Glutamatergic neuron (in vitro differentiated cells): ENCODE data around the gene RFNG. TPM values are rescaled to one million over a fixed set of nuclear protein-coding genes. Genes with fewer than 3 reads are reported as not detected.
A peak's percentile ranks its signal among the peaks of the same experiment; 100 is the strongest.

Experiments used
- DNase-seq: peaks from one replicate; pipeline ENCODE4 v3.0.0; 2022
- H3K27ac Mint-ChIP-seq: one replicate; pipeline ENCODE4 v1.8.0; 2020; ENCODE audit warnings: mild to moderate bottlenecking, mixed read lengths, inconsistent platforms; ENCODE audit not compliant: unreplicated experiment
- H3K27me3 Mint-ChIP-seq: one replicate; pipeline ENCODE4 v1.8.0; 2020; ENCODE audit warnings: mild to moderate bottlenecking, moderate library complexity, mixed read lengths, inconsistent platforms; ENCODE audit not compliant: unreplicated experiment
- H3K36me3 Mint-ChIP-seq: one replicate; pipeline ENCODE4 v1.8.0; 2020; ENCODE audit warnings: mild to moderate bottlenecking, mixed read lengths, inconsistent platforms; ENCODE audit not compliant: unreplicated experiment
- H3K4me1 Mint-ChIP-seq: one replicate; pipeline ENCODE4 v1.8.0; 2020; ENCODE audit warnings: mild to moderate bottlenecking, low read depth, mixed read lengths, inconsistent platforms; ENCODE audit not compliant: unreplicated experiment
- H3K4me3 Mint-ChIP-seq: one replicate; pipeline ENCODE4 v1.8.0; 2020; ENCODE audit warnings: mild to moderate bottlenecking, mixed read lengths, inconsistent platforms; ENCODE audit not compliant: unreplicated experiment
- H3K9me3 Mint-ChIP-seq: one replicate; pipeline ENCODE4 v1.8.0; 2020; ENCODE audit warnings: mild to moderate bottlenecking, moderate library complexity, mixed read lengths, inconsistent platforms; ENCODE audit not compliant: unreplicated experiment
- total RNA-seq: library from RNA; stranded (reverse); fragmentation: NEBNext Ultra II Directional; extraction: Animal tissue kit (Norgen Biotek cat#: 25700); gene quantifications from one replicate; pipeline ENCODE4 v1.2.1, GENCODE V29; 2021; ENCODE audit not compliant: unreplicated experiment
- TF ChIP-seq, protein P1 (sequence below): fragments of 200-600 bp; sonication (generic); IDR thresholded peaks from one replicate; pipeline ENCODE4 v1.5.0; 2021; ENCODE audit not compliant: partially characterized antibody, unreplicated experiment

The RFNG gene
- total RNA-seq, 1 donor from 2014 or later: 50.8 TPM

DNA sequence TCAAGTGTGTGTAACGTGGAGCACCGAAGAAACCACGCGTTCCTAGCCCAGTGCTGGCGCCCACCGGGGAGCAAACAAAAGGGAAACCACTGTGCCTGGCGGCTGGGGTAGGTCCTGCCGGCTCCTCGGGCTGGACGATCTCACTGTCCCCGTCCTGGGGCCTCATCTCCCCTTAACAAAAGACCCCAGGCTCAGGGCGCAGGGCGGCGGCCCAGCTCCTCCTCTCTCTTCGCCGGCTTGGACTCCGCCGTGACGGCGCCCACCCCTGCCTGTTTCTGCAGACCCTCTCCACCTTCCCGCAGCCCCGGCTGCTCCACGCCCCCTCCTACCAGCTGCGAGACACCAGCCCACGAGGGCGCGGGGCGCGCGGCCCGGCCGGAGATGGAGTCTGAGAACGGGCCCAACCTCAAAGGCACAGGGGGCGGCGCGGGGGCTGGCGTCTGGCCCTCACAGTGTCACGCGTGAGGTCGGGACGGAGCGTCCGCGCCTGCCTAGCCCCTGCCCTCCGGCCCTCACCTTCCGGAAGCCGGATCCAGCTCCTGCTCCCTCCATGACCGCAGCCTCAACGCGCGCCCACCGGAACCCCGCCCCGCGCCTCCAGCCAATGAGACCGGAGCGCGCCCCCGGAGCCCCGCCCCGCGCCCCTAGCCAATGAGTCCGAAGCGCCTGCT, 29.2 kb downstream of the RFNG start, which contains the start of gene CENPX:
Gene CENPX, minus strand, starts transcription at position 569 of the 671 bp plus-strand sequence. Its CDS starts 17 bp downstream, at position 552.
- peaks cover 9% of the 10 kb centered on the region for H3K27me3 Mint-ChIP-seq
- peaks cover 7% of the 10 kb centered on the region for H3K4me1 Mint-ChIP-seq
- peaks cover 3% of the 10 kb centered on the region for H3K9me3 Mint-ChIP-seq
- H3K27ac Mint-ChIP-seq: peak within 1 kb of the TSS; percentile 38
- H3K4me3 Mint-ChIP-seq: peak within 1 kb of the TSS; percentile 86
- DNase-seq: no peak
- no peaks in the 10 kb centered on the region for H3K36me3 Mint-ChIP-seq
- TF ChIP-seq, protein P1, sequence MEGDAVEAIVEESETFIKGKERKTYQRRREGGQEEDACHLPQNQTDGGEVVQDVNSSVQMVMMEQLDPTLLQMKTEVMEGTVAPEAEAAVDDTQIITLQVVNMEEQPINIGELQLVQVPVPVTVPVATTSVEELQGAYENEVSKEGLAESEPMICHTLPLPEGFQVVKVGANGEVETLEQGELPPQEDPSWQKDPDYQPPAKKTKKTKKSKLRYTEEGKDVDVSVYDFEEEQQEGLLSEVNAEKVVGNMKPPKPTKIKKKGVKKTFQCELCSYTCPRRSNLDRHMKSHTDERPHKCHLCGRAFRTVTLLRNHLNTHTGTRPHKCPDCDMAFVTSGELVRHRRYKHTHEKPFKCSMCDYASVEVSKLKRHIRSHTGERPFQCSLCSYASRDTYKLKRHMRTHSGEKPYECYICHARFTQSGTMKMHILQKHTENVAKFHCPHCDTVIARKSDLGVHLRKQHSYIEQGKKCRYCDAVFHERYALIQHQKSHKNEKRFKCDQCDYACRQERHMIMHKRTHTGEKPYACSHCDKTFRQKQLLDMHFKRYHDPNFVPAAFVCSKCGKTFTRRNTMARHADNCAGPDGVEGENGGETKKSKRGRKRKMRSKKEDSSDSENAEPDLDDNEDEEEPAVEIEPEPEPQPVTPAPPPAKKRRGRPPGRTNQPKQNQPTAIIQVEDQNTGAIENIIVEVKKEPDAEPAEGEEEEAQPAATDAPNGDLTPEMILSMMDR: no peak

DNA sequence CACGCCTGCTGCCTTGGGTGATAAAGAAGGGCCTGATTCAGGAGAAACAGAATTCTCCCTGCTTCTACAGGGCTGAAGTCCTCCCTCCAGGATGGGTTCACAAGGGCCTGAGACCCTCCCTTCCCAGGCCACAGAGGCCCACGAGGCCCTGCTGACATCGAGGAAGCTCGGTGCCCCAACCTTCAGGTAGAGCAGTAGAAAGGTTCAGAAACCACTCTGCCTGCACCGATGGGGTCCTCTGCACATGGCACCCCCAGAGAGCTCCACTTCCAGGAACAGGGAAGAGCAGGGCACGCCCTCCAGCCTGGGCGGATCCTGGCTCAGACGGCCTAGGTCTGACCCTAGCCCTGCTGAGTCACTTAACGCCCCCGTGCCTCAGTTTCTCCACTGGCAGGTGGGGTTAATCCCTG, 29.7 kb downstream of the RFNG start:
- no peaks in the 10 kb centered on the region for H3K36me3 Mint-ChIP-seq
- TF ChIP-seq, protein P1: no peak
- H3K27ac Mint-ChIP-seq: peak overlapping the region; percentile 38
- H3K9me3 Mint-ChIP-seq: peaks cover 3% of the 10 kb centered on the region
- no peak for DNase-seq
- H3K4me3 Mint-ChIP-seq: peak overlapping the region; percentile 86
- peaks cover 7% of the 10 kb centered on the region for H3K4me1 Mint-ChIP-seq
- peaks cover 9% of the 10 kb centered on the region for H3K27me3 Mint-ChIP-seq

- DNase-seq: peak; percentile 79
- Mint-ChIP-seq H3K4me1 (peaks cover 7% of the 10 kb centered on the region), H3K36me3 (no peaks in the 10 kb centered on the region), H3K9me3 (peaks cover 3% of the 10 kb centered on the region), H3K27ac (peak overlapping the region; percentile 22), H3K27me3 (peaks cover 7% of the 10 kb centered on the region), H3K4me3 (peak overlapping the region; percentile 86)
- TF ChIP-seq, protein P1: peak; percentile 22
These were observed 30.3 kb downstream of the RFNG start for GRCh38 chr17:82021107-82021899.

DNA sequence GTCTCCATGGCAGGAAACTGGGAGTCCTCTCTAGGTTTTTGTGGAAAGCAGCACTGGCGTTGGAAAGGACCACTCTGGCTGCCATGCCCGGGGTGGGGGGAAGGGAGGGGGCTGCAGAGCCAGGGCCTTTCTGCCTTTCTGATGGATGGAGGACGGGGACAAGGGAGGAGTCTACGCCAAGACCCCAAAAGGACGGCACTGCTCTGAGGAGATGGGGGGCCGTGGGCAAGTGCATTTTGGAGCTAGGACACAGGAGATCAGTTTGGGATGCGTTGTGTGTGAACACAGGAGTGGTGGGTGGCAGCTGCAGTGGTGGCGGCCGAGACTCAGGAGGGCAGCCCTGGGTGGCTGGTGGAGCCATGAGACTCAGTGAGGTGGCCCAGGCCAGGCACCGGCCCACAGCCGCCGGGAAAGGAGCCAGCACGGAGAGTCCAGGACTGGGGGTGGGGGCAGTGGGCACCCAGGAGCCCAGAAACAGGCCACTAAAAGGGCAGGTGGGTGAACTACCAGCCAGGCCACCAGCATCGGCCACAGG, 31.0 kb downstream of the RFNG start:
- H3K27me3 Mint-ChIP-seq: peaks cover 7% of the 10 kb centered on the region
- H3K4me1 Mint-ChIP-seq: peaks cover 7% of the 10 kb centered on the region
- no peak overlapping the region for H3K4me3 Mint-ChIP-seq
- H3K36me3 Mint-ChIP-seq: no peaks in the 10 kb centered on the region
- DNase-seq: no peak
- peaks cover 3% of the 10 kb centered on the region for H3K9me3 Mint-ChIP-seq
- H3K27ac Mint-ChIP-seq: no peak overlapping the region
- TF ChIP-seq, protein P1: no peak
